NB4 (cell line): ENCODE measurements around the gene AMZ2.

Experiments used
- CTCF ChIP-seq: IDR thresholded peaks from one replicate; pipeline ENCODE4 v1.5.1; 2012; ENCODE audit warnings: low read depth, low read length
- MYC ChIP-seq: IDR thresholded peaks from 2 replicates; pipeline ENCODE4 v1.6.1; 2011; ENCODE audit warnings: low read depth, low read length
- POLR2A ChIP-seq: IDR thresholded peaks from 2 replicates; pipeline ENCODE4 v1.6.1; 2011; ENCODE audit warnings: mild to moderate bottlenecking; ENCODE audit not compliant: insufficient read length; ENCODE audit errors: extremely low read depth

DNA sequence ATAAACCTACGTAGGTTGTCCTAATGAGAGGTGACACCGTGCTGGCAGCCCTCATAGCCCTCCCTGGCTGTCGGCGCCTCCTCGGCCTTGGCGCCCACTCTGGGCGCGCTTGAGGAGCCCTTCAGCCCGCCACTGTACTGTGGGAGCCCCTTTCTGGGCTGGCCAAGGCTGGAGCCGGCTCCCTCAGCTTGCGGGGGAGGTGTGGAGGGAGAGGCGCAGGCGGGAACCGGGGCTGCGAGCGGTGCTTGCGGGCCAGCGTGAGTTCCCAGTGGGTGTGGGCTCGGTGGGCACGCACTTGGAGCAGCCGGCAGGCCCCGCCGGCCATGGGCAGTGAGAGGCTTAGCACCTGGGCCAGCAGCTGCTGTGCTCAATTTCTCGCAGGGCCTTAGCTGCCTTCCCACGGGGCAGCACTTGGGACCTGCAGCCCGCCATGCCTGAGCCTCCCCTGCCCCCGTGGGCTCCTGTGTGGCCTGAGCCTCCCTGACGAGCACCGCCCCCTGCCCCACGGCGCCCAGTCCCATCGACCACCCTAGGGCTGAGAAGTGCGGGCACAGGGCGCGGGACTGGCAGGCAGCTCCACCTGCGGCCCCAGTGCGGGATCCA, 40.1 kb upstream of the AMZ2 start:
- TF ChIP-seq CTCF (no peak), POLR2A (no peak), MYC (no peak)
